A673 (cell line): Measurements from ENCODE around the gene DLG2.

ENCODE experiments used
- EZH2 ChIP-seq: fragments of 200-600 bp; sonication (generic); IDR thresholded peaks from 2 replicates; pipeline ENCODE4 v1.6.1; 2017; ENCODE audit warnings: borderline replicate concordance, low read depth, mild to moderate bottlenecking, mixed read lengths, antibody characterized with exemption, low read length; ENCODE audit not compliant: poor library complexity, severe bottlenecking
- TF ChIP-seq, protein P1 (sequence below): fragments of 300-800, 200-600 bp; sonication (generic); conservative IDR thresholded peaks from 2 replicates; pipeline ENCODE4 v1.5.1; 2017; ENCODE audit warnings: low read depth, mild to moderate bottlenecking, antibody characterized with exemption, low read length, moderate library complexity, mixed read lengths

DNA sequence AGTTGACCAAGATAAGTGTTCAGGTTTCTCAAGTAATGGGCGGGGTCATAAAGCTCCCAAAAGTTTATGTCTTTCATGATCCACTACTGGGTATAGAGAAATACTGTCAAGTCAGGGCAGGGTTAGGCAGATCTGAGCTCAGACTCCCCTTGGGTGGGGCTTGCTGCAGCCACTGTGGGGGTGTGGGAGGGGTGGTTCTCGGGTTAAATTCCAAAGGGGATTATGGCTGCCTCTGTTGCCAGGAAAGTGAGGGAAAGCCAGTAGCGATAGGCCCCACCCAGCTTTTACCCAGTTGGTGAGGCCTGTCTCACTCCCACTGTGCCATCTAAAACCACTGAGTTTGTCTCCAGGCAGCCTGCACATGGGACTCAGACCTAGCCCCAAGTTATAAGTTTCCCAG is 37.8 kb downstream of the DLG2 start:
- TF ChIP-seq, protein P1, sequence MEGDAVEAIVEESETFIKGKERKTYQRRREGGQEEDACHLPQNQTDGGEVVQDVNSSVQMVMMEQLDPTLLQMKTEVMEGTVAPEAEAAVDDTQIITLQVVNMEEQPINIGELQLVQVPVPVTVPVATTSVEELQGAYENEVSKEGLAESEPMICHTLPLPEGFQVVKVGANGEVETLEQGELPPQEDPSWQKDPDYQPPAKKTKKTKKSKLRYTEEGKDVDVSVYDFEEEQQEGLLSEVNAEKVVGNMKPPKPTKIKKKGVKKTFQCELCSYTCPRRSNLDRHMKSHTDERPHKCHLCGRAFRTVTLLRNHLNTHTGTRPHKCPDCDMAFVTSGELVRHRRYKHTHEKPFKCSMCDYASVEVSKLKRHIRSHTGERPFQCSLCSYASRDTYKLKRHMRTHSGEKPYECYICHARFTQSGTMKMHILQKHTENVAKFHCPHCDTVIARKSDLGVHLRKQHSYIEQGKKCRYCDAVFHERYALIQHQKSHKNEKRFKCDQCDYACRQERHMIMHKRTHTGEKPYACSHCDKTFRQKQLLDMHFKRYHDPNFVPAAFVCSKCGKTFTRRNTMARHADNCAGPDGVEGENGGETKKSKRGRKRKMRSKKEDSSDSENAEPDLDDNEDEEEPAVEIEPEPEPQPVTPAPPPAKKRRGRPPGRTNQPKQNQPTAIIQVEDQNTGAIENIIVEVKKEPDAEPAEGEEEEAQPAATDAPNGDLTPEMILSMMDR, result no peak
- TF ChIP-seq EZH2, result no peak
